ENCODE measurements around the gene NFATC1.

Gene NFATC1

GRCh38 chr18:79521416-79522205 lies 125.9 kb downstream of the NFATC1 start:
- peaks cover 3% of the 10 kb centered on the region for H3K4me1 ChIP-seq (ENCODE audit: insufficient read depth, insufficient read length)
- no peak overlapping the region for H3K9ac ChIP-seq (ENCODE audit: insufficient read length, low read depth)
- no peaks in the 10 kb centered on the region for H3K27me3 ChIP-seq (ENCODE audit: insufficient read depth, insufficient read length)
- no peaks in the 10 kb centered on the region for H3K9me3 ChIP-seq (ENCODE audit: insufficient read depth, low read length)
- no peak for DNase-seq (ENCODE audit: low read depth, low spot score)
- no peak overlapping the region for H3K4me3 ChIP-seq (ENCODE audit: insufficient read length, low read depth)
- peaks cover 2% of the 10 kb centered on the region for H3K36me3 ChIP-seq (ENCODE audit: insufficient read depth, insufficient read length, low read length)
- no peak for TF ChIP-seq SUZ12 (IDR thresholded peaks at IDR 0.05; ENCODE audit: extremely low read depth, insufficient read depth, insufficient read length)
- no peak for TF ChIP-seq ZNF274 (IDR thresholded peaks at IDR 0.05; ENCODE audit: low read depth, low read length)
- no peak for TF ChIP-seq YY1 (IDR thresholded peaks at IDR 0.05; ENCODE audit: insufficient read depth, insufficient read length)

DNA sequence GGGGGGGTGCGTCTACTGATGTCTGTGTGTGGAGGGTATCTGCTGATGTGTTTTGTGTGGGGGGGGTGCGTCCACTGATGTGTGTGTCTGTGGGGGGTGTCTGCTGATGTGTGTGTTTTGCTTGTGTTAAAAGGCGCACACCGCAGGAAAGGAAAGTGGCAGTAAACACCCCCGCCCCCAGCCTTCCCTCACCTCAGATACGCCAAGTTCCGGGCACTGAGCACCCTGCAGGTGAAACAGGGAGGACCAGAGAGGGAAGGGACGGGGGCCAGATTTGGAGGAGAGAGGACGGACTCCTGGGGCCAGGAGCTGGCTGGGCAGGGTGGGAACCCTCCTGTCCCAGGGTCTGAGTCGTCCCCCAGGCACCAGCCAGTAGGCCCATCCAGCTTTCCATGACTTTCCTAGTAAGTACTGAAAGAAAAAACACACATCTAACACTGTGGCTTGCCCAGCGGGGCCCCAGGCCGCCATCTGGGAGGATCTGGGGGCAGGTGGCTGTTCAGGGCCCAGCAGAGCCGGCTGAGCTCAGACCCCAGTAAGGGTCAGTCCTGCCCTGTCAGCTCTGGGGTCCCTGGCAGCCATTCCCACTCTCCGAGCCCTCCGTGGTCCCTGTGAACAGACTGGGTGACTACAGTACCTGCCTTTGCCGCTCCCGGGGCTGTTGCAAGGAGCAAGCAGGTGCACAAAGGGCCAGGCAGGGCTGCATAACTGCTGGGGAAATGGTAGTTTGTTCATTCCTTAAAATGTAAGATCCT lies 126.9 kb downstream of the NFATC1 start:
- Histone ChIP-seq H3K9ac (ENCODE audit: insufficient read length, low read depth) (no peak overlapping the region), H3K9me3 (ENCODE audit: insufficient read depth, low read length) (no peaks in the 10 kb centered on the region), H3K27me3 (ENCODE audit: insufficient read depth, insufficient read length) (no peaks in the 10 kb centered on the region), H3K4me1 (ENCODE audit: insufficient read depth, insufficient read length) (peaks cover 3% of the 10 kb centered on the region), H3K36me3 (ENCODE audit: insufficient read depth, insufficient read length, low read length) (peaks cover 7% of the 10 kb centered on the region), H3K4me3 (ENCODE audit: insufficient read length, low read depth) (no peak overlapping the region)
- no peak for DNase-seq (ENCODE audit: low read depth, low spot score)
- TF ChIP-seq ZNF274 (IDR thresholded peaks at IDR 0.05; ENCODE audit: low read depth, low read length) (no peak), YY1 (IDR thresholded peaks at IDR 0.05; ENCODE audit: insufficient read depth, insufficient read length) (no peak), SUZ12 (IDR thresholded peaks at IDR 0.05; ENCODE audit: extremely low read depth, insufficient read depth, insufficient read length) (no peak)

GRCh38 chr18:79523206-79523735 lies 127.5 kb downstream of the NFATC1 start:
- Histone ChIP-seq H3K27me3 (ENCODE audit: insufficient read depth, insufficient read length) (no peaks in the 10 kb centered on the region), H3K9me3 (ENCODE audit: insufficient read depth, low read length) (no peaks in the 10 kb centered on the region), H3K9ac (ENCODE audit: insufficient read length, low read depth) (no peak overlapping the region), H3K4me3 (ENCODE audit: insufficient read length, low read depth) (no peak overlapping the region), H3K4me1 (ENCODE audit: insufficient read depth, insufficient read length) (peaks cover 3% of the 10 kb centered on the region), H3K36me3 (ENCODE audit: insufficient read depth, insufficient read length, low read length) (peaks cover 12% of the 10 kb centered on the region)
- TF ChIP-seq SUZ12 (IDR thresholded peaks at IDR 0.05; ENCODE audit: extremely low read depth, insufficient read depth, insufficient read length) (no peak), ZNF274 (IDR thresholded peaks at IDR 0.05; ENCODE audit: low read depth, low read length) (no peak), YY1 (IDR thresholded peaks at IDR 0.05; ENCODE audit: insufficient read depth, insufficient read length) (no peak)
- DNase-seq (ENCODE audit: low read depth, low spot score) = no peak

GRCh38 chr18:79523736-79524180 lies 128.0 kb downstream of the NFATC1 start:
- peaks cover 3% of the 10 kb centered on the region for H3K4me1 ChIP-seq (ENCODE audit: insufficient read depth, insufficient read length)
- no peak overlapping the region for H3K9ac ChIP-seq (ENCODE audit: insufficient read length, low read depth)
- TF ChIP-seq ZNF274 (IDR thresholded peaks at IDR 0.05; ENCODE audit: low read depth, low read length) = no peak
- no peak for TF ChIP-seq YY1 (IDR thresholded peaks at IDR 0.05; ENCODE audit: insufficient read depth, insufficient read length)
- no peak for TF ChIP-seq SUZ12 (IDR thresholded peaks at IDR 0.05; ENCODE audit: extremely low read depth, insufficient read depth, insufficient read length)
- peaks cover 13% of the 10 kb centered on the region for H3K36me3 ChIP-seq (ENCODE audit: insufficient read depth, insufficient read length, low read length)
- no peaks in the 10 kb centered on the region for H3K27me3 ChIP-seq (ENCODE audit: insufficient read depth, insufficient read length)
- H3K4me3 ChIP-seq (ENCODE audit: insufficient read length, low read depth) = no peak overlapping the region
- no peaks in the 10 kb centered on the region for H3K9me3 ChIP-seq (ENCODE audit: insufficient read depth, low read length)
- no peak for DNase-seq (ENCODE audit: low read depth, low spot score)

DNA sequence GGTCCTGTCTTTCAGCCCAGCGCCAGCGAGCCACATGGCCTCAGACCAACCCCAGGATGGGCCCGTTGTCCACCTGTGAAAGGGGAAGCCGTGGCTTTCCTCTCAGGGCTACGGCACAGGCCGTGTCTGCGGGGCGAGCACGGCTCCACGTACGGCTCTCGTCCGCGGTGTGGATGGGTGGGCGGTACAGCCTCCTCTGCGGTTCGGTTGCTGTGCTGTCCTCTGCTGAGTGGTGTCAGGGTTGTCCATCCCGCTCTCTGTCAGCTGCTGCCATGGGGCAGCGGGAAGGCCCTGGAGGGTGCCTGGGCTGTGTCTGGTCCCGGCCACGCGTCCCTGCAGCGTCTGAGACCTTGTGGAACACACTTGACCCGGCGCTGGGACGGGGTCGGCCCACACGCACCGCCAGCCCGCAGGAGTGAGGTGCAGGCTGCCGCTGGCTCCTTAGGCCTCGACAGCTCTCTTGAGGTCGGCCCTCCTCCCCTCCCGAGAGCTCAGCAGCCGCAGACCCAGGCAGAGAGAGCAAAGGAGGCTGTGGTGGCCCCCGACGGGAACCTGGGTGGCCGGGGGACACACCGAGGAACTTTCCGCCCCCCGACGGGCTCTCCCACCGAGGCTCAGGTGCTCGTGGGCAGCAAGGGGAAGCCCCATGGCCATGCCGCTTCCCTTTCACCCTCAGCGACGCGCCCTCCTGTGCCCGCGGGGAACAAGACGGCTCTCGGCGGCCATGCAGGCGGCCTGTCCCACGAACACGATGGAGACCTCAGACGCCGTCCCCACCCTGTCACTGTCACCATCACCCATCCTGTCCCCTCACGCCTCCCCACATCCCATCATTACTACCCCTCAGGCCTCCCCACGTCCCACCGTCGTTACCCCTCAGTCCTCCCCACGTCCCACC lies 128.7 kb downstream of the NFATC1 start:
- H3K4me1 ChIP-seq (ENCODE audit: insufficient read depth, insufficient read length) = peaks cover 5% of the 10 kb centered on the region
- H3K36me3 ChIP-seq (ENCODE audit: insufficient read depth, insufficient read length, low read length) = peaks cover 20% of the 10 kb centered on the region
- no peak for DNase-seq (ENCODE audit: low read depth, low spot score)
- no peaks in the 10 kb centered on the region for H3K27me3 ChIP-seq (ENCODE audit: insufficient read depth, insufficient read length)
- TF ChIP-seq YY1 (IDR thresholded peaks at IDR 0.05; ENCODE audit: insufficient read depth, insufficient read length) (no peak), ZNF274 (IDR thresholded peaks at IDR 0.05; ENCODE audit: low read depth, low read length) (no peak), SUZ12 (IDR thresholded peaks at IDR 0.05; ENCODE audit: extremely low read depth, insufficient read depth, insufficient read length) (no peak)
- H3K9me3 ChIP-seq (ENCODE audit: insufficient read depth, low read length) = no peaks in the 10 kb centered on the region
- no peak overlapping the region for H3K4me3 ChIP-seq (ENCODE audit: insufficient read length, low read depth)
- H3K9ac ChIP-seq (ENCODE audit: insufficient read length, low read depth) = no peak overlapping the region

DNA sequence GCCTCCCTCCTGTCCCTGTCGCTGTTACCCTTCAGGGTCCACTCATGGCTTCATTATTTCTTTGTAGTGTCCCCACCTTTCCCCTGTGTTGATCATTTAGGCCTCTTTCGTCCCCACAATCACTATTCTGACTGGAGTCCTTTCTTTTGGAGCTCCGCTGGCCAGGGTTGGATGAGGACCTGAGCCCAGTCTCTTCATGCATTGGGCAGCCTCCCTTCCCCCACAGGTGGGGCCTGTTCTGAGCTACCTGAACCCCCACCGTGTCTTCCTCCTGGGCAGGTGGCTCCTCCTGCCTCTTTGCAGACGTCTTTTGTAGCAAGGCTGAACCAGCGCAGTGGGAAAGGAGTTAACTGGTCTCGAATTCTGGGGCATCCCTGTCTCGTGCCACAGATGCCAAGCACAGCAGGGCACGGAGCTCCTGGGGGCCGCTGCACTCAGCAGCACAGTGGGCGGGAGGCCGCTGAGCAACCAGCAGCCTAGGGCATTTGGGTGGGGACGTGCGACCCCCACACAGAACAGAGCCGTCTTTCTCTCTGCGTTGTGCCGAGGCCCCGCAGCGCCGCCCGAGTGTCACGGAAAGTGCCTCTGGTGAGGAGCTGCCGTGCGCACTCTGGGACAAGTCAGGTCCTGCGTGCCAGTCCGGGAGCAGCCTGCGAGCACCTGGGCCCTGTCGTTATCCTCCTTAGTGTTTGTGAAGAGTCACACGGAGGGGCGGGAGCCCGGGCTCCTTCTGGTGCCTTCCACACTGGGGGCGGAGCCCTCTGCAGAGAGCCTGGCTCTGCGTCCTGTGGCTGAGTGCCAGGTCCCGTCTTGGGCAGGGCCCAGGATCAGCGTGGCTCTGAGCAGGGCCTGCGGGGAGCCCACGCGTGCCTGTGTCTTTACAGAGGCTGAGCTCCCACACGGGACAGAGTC lies 130.1 kb downstream of the NFATC1 start:
- Histone ChIP-seq H3K36me3 (ENCODE audit: insufficient read depth, insufficient read length, low read length) (peaks cover 22% of the 10 kb centered on the region), H3K4me1 (ENCODE audit: insufficient read depth, insufficient read length) (peaks cover 5% of the 10 kb centered on the region), H3K4me3 (ENCODE audit: insufficient read length, low read depth) (no peak overlapping the region), H3K9me3 (ENCODE audit: insufficient read depth, low read length) (no peaks in the 10 kb centered on the region), H3K27me3 (ENCODE audit: insufficient read depth, insufficient read length) (no peaks in the 10 kb centered on the region), H3K9ac (ENCODE audit: insufficient read length, low read depth) (no peak overlapping the region)
- DNase-seq (ENCODE audit: low read depth, low spot score) = no peak
- no peak for TF ChIP-seq YY1 (IDR thresholded peaks at IDR 0.05; ENCODE audit: insufficient read depth, insufficient read length)
- no peak for TF ChIP-seq ZNF274 (IDR thresholded peaks at IDR 0.05; ENCODE audit: low read depth, low read length)
- TF ChIP-seq SUZ12 (IDR thresholded peaks at IDR 0.05; ENCODE audit: extremely low read depth, insufficient read depth, insufficient read length) = no peak

Data from NT2/D1 (cell line).